Sigmoid colon (tissue), 7 donors: ENCODE measurements around the gene SOX14. TPM values are rescaled to one million over a fixed set of nuclear protein-coding genes. Genes with fewer than 3 reads are reported as not detected.

ENCODE experiments used
- DNase-seq: peaks from one replicate; pipeline ENCODE4 v3.0.0-alpha.2; 2019
- H3K27ac ChIP-seq, 4 donors: fragments of 200-600 bp; sonication (generic); one replicate each; pipeline ENCODE4 v1.5.1; 2016 to 2019; ENCODE audit warnings: mild to moderate bottlenecking in 1 of 4
- H3K27me3 ChIP-seq, 3 donors: fragments of 200-600 bp; sonication (generic); one replicate each; pipeline ENCODE4 v1.5.1; 2019; ENCODE audit warnings: mild to moderate bottlenecking in 1 of 3
- H3K36me3 ChIP-seq, 4 donors: fragments of 200-600 bp; sonication (generic); one replicate each; pipeline ENCODE4 v1.5.1; 2016 to 2019
- H3K4me1 ChIP-seq, 4 donors: fragments of 200-600 bp; sonication (generic); one replicate each; pipeline ENCODE4 v1.5.1; 2017 to 2019
- H3K4me3 ChIP-seq, 4 donors: fragments of 200-600 bp; sonication (generic); one replicate each; pipeline ENCODE4 v1.5.1; 2017 to 2019; ENCODE audit warnings: mild to moderate bottlenecking in 2 of 4, moderate library complexity in 1 of 4
- H3K9me3 ChIP-seq, 4 donors: fragments of 200-600 bp in 3 of 4; sonication (generic) in 3 of 4; one replicate each; pipeline versions ENCODE4 v1.5.1 to v1.6.1; 2013 to 2019
- EP300 ChIP-seq, 4 donors: sonication (generic); formaldehyde crosslinking; IDR thresholded peaks; one replicate each; pipeline ENCODE4 v1.6.1; 2017; ENCODE audit warnings: antibody characterized with exemption in 4 of 4
- POLR2A ChIP-seq, 2 donors: fragments of 450-650 bp; IDR thresholded peaks; one replicate each; pipeline ENCODE4 v1.6.1; 2016; ENCODE audit warnings: antibody characterized with exemption in 2 of 2, mild to moderate bottlenecking in 2 of 2, moderate library complexity in 2 of 2
- POLR2AphosphoS5 ChIP-seq, 4 donors: sonication (generic); formaldehyde crosslinking; IDR thresholded peaks; one replicate each; pipeline ENCODE4 v1.6.1; 2017; ENCODE audit warnings: antibody characterized with exemption in 4 of 4
- WGBS, 2 donors: extraction: QIAGEN DNeasy Blood & Tissue Kit; methylation state at CpG; one replicate each; pipeline ENCODE4 v1.1.7; 2013; 5-methylcytosine and 5-hydroxymethylcytosine counted together
- intact Hi-C: fragments of 100-400 bp; cut with DNase I; formaldehyde crosslinking; loops from one replicate; pipeline ENCODE4 v1.15.1; 2023
- polyA plus RNA-seq, 3 donors: library from polyadenylated mRNA; stranded (reverse); fragments of 200-250 nt; gene quantifications; one replicate each; pipeline ENCODE4 v1.2.3, GENCODE V29; 2013
- total RNA-seq, 4 donors: library from RNA; depleted of rRNA; stranded (reverse); fragments of >200 nt; gene quantifications; one replicate each; pipeline ENCODE4 v1.1.0, GENCODE V29; 2016
- TF ChIP-seq, protein P1 (sequence below), 4 experiments: fragments of 450-650 bp in 3 of 4; fragments of 200-600 bp in 1 of 4; IDR thresholded peaks; one replicate each; pipeline ENCODE4 v1.5.1; 2016 to 2019; ENCODE audit warnings: antibody characterized with exemption in 4 of 4, mild to moderate bottlenecking in 3 of 4, moderate library complexity in 2 of 4
- donor health status: healthy with polysubstance abuse.
- donor health status: Bipolar disorder and iron deficiency.
- donor health status: healthy.

Gene SOX14
- total RNA-seq = not detected
- polyA plus RNA-seq = not detected

DNA sequence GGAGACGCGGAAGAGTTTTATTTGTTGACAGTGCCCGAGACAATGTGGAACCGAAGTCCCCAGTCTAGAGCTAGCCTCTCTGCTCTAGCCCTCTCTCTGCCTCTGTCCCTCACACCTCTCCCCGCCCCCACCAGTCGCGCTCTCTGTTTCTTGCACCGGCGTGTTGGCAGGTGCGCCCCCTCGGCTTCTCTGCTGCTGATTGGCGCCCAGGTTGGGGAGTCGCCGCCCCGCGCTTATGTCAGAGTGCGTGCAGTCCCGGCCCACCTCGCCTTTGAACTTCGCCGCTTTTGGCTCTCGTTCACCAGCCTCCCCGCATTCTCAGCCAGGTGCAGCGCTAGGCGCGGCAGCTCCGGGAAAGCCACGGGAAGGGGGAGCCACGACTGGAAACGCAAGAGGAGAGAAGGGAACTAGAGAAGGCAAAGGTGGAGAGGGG lies at the start of gene SOX14:
SOX14 (plus strand) TSS at position 315 of the 433 bp plus-strand sequence. CDS start 470 bp downstream, outside the sequence.
- 1 to 2% methylated on average over 30 of the region's 30 CpGs for WGBS, 2 donors
- H3K36me3 ChIP-seq = no peaks in the 10 kb centered on the region
- peaks cover 0 to 43% (median 33%) of the 10 kb centered on the region in 4 donors for H3K4me1 ChIP-seq
- intact Hi-C loops = no loop called here
- no peak within 1 kb of the TSS for H3K4me3 ChIP-seq
- DNase-seq = no peak
- H3K27ac ChIP-seq = no peak within 1 kb of the TSS
- TF ChIP-seq POLR2AphosphoS5 (IDR thresholded peaks at IDR 0.05) = no peak
- TF ChIP-seq POLR2A (IDR thresholded peaks at IDR 0.05) = no peak
- TF ChIP-seq, protein P1, sequence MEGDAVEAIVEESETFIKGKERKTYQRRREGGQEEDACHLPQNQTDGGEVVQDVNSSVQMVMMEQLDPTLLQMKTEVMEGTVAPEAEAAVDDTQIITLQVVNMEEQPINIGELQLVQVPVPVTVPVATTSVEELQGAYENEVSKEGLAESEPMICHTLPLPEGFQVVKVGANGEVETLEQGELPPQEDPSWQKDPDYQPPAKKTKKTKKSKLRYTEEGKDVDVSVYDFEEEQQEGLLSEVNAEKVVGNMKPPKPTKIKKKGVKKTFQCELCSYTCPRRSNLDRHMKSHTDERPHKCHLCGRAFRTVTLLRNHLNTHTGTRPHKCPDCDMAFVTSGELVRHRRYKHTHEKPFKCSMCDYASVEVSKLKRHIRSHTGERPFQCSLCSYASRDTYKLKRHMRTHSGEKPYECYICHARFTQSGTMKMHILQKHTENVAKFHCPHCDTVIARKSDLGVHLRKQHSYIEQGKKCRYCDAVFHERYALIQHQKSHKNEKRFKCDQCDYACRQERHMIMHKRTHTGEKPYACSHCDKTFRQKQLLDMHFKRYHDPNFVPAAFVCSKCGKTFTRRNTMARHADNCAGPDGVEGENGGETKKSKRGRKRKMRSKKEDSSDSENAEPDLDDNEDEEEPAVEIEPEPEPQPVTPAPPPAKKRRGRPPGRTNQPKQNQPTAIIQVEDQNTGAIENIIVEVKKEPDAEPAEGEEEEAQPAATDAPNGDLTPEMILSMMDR (IDR thresholded peaks at IDR 0.05) = no peak
- no peak for TF ChIP-seq EP300 (IDR thresholded peaks at IDR 0.05)
- H3K27me3 ChIP-seq = peaks cover 50 to 98% (median 86%) of the 10 kb centered on the region in 3 donors
- no peaks in the 10 kb centered on the region for H3K9me3 ChIP-seq

- Histone ChIP-seq H3K27ac (no peak overlapping the region), H3K27me3 (no peaks in the 10 kb centered on the region), H3K4me3 (no peak overlapping the region), H3K9me3 (peaks cover 0 to 8% (median 0%) of the 10 kb centered on the region in 4 donors), H3K36me3 (no peaks in the 10 kb centered on the region), H3K4me1 (no peaks in the 10 kb centered on the region)
- intact Hi-C loops = no loop called here
- TF ChIP-seq, protein P1 (IDR thresholded peaks at IDR 0.05) = no peak
- TF ChIP-seq EP300 (IDR thresholded peaks at IDR 0.05) (no peak), POLR2A (IDR thresholded peaks at IDR 0.05) (no peak), POLR2AphosphoS5 (IDR thresholded peaks at IDR 0.05) (no peak)
- 94 to 96% methylated on average over 25 of the region's 25 CpGs for WGBS, 2 donors
- no peak for DNase-seq
These were observed 49.6 kb upstream of the SOX14 start for GRCh38 chr3:137714551-137714950.

- no peaks in the 10 kb centered on the region for H3K27me3 ChIP-seq
- no peaks in the 10 kb centered on the region for H3K36me3 ChIP-seq
- TF ChIP-seq POLR2A (IDR thresholded peaks at IDR 0.05) = no peak
- H3K9me3 ChIP-seq = peaks cover 0 to 1% (median 0%) of the 10 kb centered on the region in 4 donors
- DNase-seq = no peak
- no peak overlapping the region for H3K4me3 ChIP-seq
- intact Hi-C loops = no loop called here
- H3K27ac ChIP-seq = no peak overlapping the region
- no peaks in the 10 kb centered on the region for H3K4me1 ChIP-seq
These were observed 39.9 kb upstream of the SOX14 start for GRCh38 chr3:137724240-137724639.

DNA sequence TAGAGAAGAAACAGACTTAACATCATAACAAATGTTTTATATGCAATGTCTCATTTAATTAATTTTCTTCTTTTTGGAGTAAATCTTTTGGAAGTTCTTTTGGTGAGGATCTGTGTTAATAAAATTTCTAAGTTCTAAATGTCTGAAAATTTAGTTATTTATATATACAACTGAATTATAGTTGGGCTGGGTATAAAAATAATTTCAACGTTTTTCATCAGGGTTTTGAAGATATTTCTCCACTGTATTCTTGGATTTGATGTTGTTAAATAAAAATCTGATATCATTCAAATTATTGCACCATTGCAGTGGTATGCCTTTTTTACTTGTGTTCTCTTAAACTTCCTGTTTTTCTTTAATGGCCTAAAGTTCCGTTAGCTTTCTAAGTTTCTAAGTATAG lies 26.9 kb upstream of the SOX14 start:
- no peak overlapping the region for H3K4me3 ChIP-seq
- no peak overlapping the region for H3K27ac ChIP-seq
- H3K4me1 ChIP-seq = no peaks in the 10 kb centered on the region
- TF ChIP-seq POLR2AphosphoS5 (IDR thresholded peaks at IDR 0.05) (no peak), POLR2A (IDR thresholded peaks at IDR 0.05) (no peak), EP300 (IDR thresholded peaks at IDR 0.05) (no peak)
- TF ChIP-seq, protein P1 (IDR thresholded peaks at IDR 0.05) = no peak
- H3K27me3 ChIP-seq = no peaks in the 10 kb centered on the region
- H3K9me3 ChIP-seq = peaks cover 0 to 6% (median 1%) of the 10 kb centered on the region in 4 donors
- intact Hi-C loops = no loop called here
- no peaks in the 10 kb centered on the region for H3K36me3 ChIP-seq
- DNase-seq = no peak
- WGBS, 2 donors = 69 to 83% methylated on average over 2 of the region's 2 CpGs

DNA sequence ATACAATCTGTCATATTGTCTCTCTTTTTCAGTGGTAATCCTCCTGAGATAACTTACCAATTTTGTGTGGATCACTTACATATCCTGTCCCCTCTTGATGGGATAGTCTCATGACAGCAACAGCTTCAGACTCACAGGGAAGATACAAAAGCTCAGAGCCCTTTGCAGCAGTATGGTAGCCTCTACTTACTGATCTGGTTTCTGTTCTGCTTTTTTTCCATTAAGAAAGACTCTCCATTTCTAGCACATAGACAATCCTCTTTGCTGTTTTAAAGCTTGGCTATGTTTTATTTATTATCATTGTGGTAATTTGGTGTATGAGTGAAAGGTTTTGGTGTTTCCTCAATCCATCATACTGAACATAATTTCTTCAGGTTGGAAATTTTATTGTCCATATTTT lies 25.4 kb upstream of the SOX14 start:
- Histone ChIP-seq H3K4me3 (no peak overlapping the region), H3K36me3 (no peaks in the 10 kb centered on the region), H3K4me1 (no peaks in the 10 kb centered on the region), H3K27me3 (no peaks in the 10 kb centered on the region), H3K27ac (no peak overlapping the region), H3K9me3 (peaks cover 0 to 4% (median 1%) of the 10 kb centered on the region in 4 donors)
- TF ChIP-seq POLR2AphosphoS5 (IDR thresholded peaks at IDR 0.05) = no peak
- TF ChIP-seq EP300 (IDR thresholded peaks at IDR 0.05) = no peak
- DNase-seq = no peak
- intact Hi-C loops = no loop called here

DNA sequence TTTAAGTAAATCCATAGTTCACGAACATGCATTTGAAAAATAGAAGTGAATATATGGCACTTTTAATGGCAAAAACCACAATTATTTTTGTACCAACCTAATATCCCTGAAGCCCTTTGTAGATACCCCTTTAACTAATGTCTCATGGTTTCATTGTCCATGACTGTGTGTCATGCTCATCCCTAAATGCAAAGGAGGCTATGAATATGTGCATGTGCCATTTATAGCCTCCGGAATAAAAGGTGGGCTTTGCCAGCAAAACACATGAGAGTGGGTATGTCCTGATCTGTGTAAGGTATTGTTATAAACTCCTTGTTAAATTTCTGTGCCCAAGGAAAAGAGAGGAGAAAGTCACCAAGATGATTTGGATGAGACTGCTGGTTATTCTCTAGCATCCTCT lies 20.5 kb upstream of the SOX14 start:
- WGBS, 2 donors = 80 to 82% methylated on average over 2 of the region's 2 CpGs
- no peaks in the 10 kb centered on the region for H3K27me3 ChIP-seq
- H3K4me3 ChIP-seq = no peak overlapping the region
- no peak for DNase-seq
- no peaks in the 10 kb centered on the region for H3K36me3 ChIP-seq
- TF ChIP-seq POLR2A (IDR thresholded peaks at IDR 0.05) = no peak
- no peak for TF ChIP-seq EP300 (IDR thresholded peaks at IDR 0.05)
- H3K4me1 ChIP-seq = no peaks in the 10 kb centered on the region
- H3K27ac ChIP-seq = no peak overlapping the region
- no peaks in the 10 kb centered on the region for H3K9me3 ChIP-seq
- intact Hi-C loops = no loop called here
